Endothelial cell of umbilical vein (primary cell): Measurements from ENCODE around the gene MYO9B. TPM values are rescaled to one million over a fixed set of nuclear protein-coding genes. Genes with fewer than 3 reads are reported as not detected.

ENCODE experiments used
- BruUV-seq: library from RNA; stranded (reverse); fragments of 400-500 nt; replicated peaks from 2 replicates; lab custom pipeline; 2021; lab: Mats Ljungman, UMichigan
- CTCF ChIA-PET: fragments of 300-600, 350-600 bp; sonication (Branson Sonifier 250); formaldehyde crosslinking; loops from one replicate; lab custom pipeline; 2021; ENCODE audit warnings: antibody characterized with exemption, inconsistent platforms; lab: Charles Lee
- POLR2A ChIA-PET: fragments of 300-600, 350-600 bp; sonication (Branson Sonifier 250); formaldehyde crosslinking; loops from one replicate; lab custom pipeline; 2021; ENCODE audit warnings: antibody characterized with exemption, inconsistent platforms; lab: Charles Lee
- DNase-seq: peaks from one replicate; pipeline ENCODE4 v3.0.0-alpha.2; 2011; ENCODE audit warnings: low read depth, low spot score
- FAIRE-seq: peaks from 2 replicates; lab custom pipeline; 2011; peaks lifted over from hg19 to GRCh38; lab: Jason Lieb, UNC
- H2AFZ ChIP-seq: 2 replicates; pipeline ENCODE4 v1.6.0; 2012; ENCODE audit warnings: low read depth, low read length, control low read depth, inconsistent platforms
- H3K27ac ChIP-seq: 2 replicates; pipeline ENCODE4 v1.5.1; 2011; ENCODE audit warnings: low read depth, mild to moderate bottlenecking, control low read depth, low read length, moderate library complexity; ENCODE audit not compliant: insufficient read depth
- H3K27me3 ChIP-seq, 2 experiments: 2 replicates each; pipeline versions ENCODE4 v1.6.0 to v1.6.1; 2011; ENCODE audit warnings: low read length in 2 of 2, mixed read lengths in 1 of 2; ENCODE audit not compliant: control insufficient read depth in 2 of 2, insufficient read depth in 2 of 2
- H3K36me3 ChIP-seq, 2 experiments: 2 replicates in 1 of 2; 3 replicates in 1 of 2; pipeline ENCODE4 v1.5.1; 2011; ENCODE audit warnings: low read length in 2 of 2, mild to moderate bottlenecking in 1 of 2, moderate library complexity in 1 of 2; ENCODE audit not compliant: control insufficient read depth in 2 of 2, insufficient read depth in 2 of 2; ENCODE audit errors: extremely low read depth in 1 of 2
- H3K4me1 ChIP-seq: 3 replicates; pipeline ENCODE4 v1.5.1; 2011; ENCODE audit warnings: mild to moderate bottlenecking, low read length; ENCODE audit not compliant: control insufficient read depth, insufficient read depth; ENCODE audit errors: extremely low read depth
- H3K4me2 ChIP-seq: 2 replicates; pipeline ENCODE4 v1.6.1; 2011; ENCODE audit warnings: low read length, control low read depth, mixed read lengths; ENCODE audit not compliant: insufficient read depth
- H3K4me3 ChIP-seq, 3 experiments: fragments of 200-600 bp in 1 of 3; sonication (generic), shearing (Covaris generic) in 1 of 3; replicated peaks in 1 of 3; 2 replicates each; pipeline ENCODE4 v1.5.1; 2011 to 2016; ENCODE audit warnings: control low read depth in 3 of 3, low read length in 3 of 3, mild to moderate bottlenecking in 2 of 3, inconsistent platforms in 1 of 3, low read depth in 1 of 3, moderate library complexity in 1 of 3; ENCODE audit not compliant: insufficient read depth in 1 of 3
- H3K79me2 ChIP-seq: 2 replicates; pipeline ENCODE4 v1.6.0; 2012; ENCODE audit warnings: low read length, inconsistent platforms; ENCODE audit not compliant: control insufficient read depth, insufficient read depth
- H3K9ac ChIP-seq: replicated peaks from 2 replicates; pipeline ENCODE3; 2011; ENCODE audit warnings: low read length, control low read depth; ENCODE audit not compliant: insufficient read depth; ENCODE audit errors: extremely low read depth
- H3K9me1 ChIP-seq: replicated peaks from 3 replicates; pipeline ENCODE4 v1.6.0; 2011; ENCODE audit warnings: mild to moderate bottlenecking, low read length; ENCODE audit not compliant: control insufficient read depth, insufficient read depth; ENCODE audit errors: extremely low read depth
- H3K9me3 ChIP-seq: replicated peaks from 2 replicates; pipeline ENCODE4 v1.5.1; 2012; ENCODE audit warnings: low read length, inconsistent platforms; ENCODE audit not compliant: control insufficient read depth, insufficient read depth
- H4K20me1 ChIP-seq: replicated peaks from 2 replicates; pipeline ENCODE3; 2011; ENCODE audit warnings: mild to moderate bottlenecking, low read length; ENCODE audit not compliant: control insufficient read depth, insufficient read depth; ENCODE audit errors: extremely low read depth
- CTCF ChIP-seq, 2 donors: IDR thresholded peaks; 1 replicate in 1 of 2; 2 replicates in 1 of 2; pipeline ENCODE4 v1.5.1; 2011; ENCODE audit warnings: low read length in 2 of 2, mild to moderate bottlenecking in 2 of 2, moderate library complexity in 2 of 2, control low read depth in 1 of 2, inconsistent platforms in 1 of 2, low read depth in 1 of 2; ENCODE audit not compliant: insufficient read depth in 1 of 2; ENCODE audit errors: extremely low read depth in 1 of 2
- EZH2 ChIP-seq: IDR thresholded peaks from 2 replicates; pipeline ENCODE4 v1.6.1; 2012; ENCODE audit warnings: borderline replicate concordance, low read depth, mild to moderate bottlenecking, moderate library complexity, low read length, inconsistent platforms; ENCODE audit not compliant: severe bottlenecking
- GATA2 ChIP-seq: IDR thresholded peaks from 2 replicates; pipeline ENCODE4 v1.7.0; 2011; ENCODE audit warnings: low read depth, mild to moderate bottlenecking, moderate library complexity, mixed read lengths, low read length; ENCODE audit not compliant: insufficient read length, insufficient read depth
- JUN ChIP-seq: IDR thresholded peaks from 2 replicates; pipeline ENCODE4 v1.6.1; 2011; ENCODE audit warnings: borderline replicate concordance, low read depth; ENCODE audit not compliant: insufficient read length, insufficient read depth
- POLR2AphosphoS5 ChIP-seq: IDR thresholded peaks from 2 replicates; pipeline ENCODE4 v1.6.1; 2012; ENCODE audit warnings: low read depth, mild to moderate bottlenecking, control low read depth, low read length, moderate library complexity; ENCODE audit not compliant: insufficient read depth
- dilution Hi-C: fragments of 300-500 bp; cut with MboI; formaldehyde crosslinking; loops from one replicate; pipeline ENCODE4 v1.15.0; 2019; ENCODE audit warnings: low sequenced_read_pairs; ENCODE audit not compliant: extremely low pct_ligation_motif_present
- intact Hi-C: fragments of 100-400 bp; cut with micrococcal nuclease; formaldehyde crosslinking; loops from one replicate; pipeline ENCODE4 v1.10.0; 2022
- polyA plus RNA-seq, 4 experiments: library from polyadenylated mRNA; depleted of rRNA in 3 of 4; stranded (reverse) in 3 of 4; unstranded in 1 of 4; fragments of >200 nt; gene quantifications; 2 replicates each; pipeline versions ENCODE4 v1.2.1 to v1.2.3, GENCODE V29; 2011 to 2012; ENCODE audit warnings: missing spikeins in 1 of 4
- total RNA-seq: library from RNA; stranded (reverse); gene quantifications from 2 replicates; pipeline ENCODE4 v1.2.3, GENCODE V29; 2021

MYO9B gene
- total and polyA plus RNA-seq, 2 donors (not counting 3 experiments of a cell fraction or from before 2014, with no cell fraction given) = 64.4 to 119 TPM

- peaks cover 4 to 11% of the 10 kb centered on the region in 2 experiments for H3K36me3 ChIP-seq
- H3K4me1 ChIP-seq = peaks cover 11% of the 10 kb centered on the region
- peak overlapping the region; percentile 24 to 46 (median 45) for H3K4me3 ChIP-seq
- CTCF ChIA-PET = interaction anchor here (0.6 to 1.8 kb wide), 20 partner anchors 8 to 522 kb away, joined by 3 to 16 read pairs (median 4); partner anchors contain the start of genes BABAM1, OCEL1 and USE1
- no peaks in the 10 kb centered on the region for H3K9me3 ChIP-seq
- H3K4me2 ChIP-seq = peak overlapping the region; percentile 88
- FAIRE-seq = peak; percentile 21
- no peak overlapping the region for H3K9ac ChIP-seq
- DNase-seq = no peak
- peak overlapping the region; percentile 31 for H2AFZ ChIP-seq
- no peak overlapping the region for H3K27ac ChIP-seq
- TF ChIP-seq GATA2 = no peak
- no peak for TF ChIP-seq CTCF (IDR thresholded peaks at IDR 0.05; ENCODE audit: extremely low read depth in 1 of 2, insufficient read depth in 1 of 2, low read depth in 1 of 2, low read length in 2 of 2)
- no peak for TF ChIP-seq JUN
- TF ChIP-seq EZH2 = no peak
- TF ChIP-seq POLR2AphosphoS5 = no peak
- no TSS peak for BruUV-seq
- POLR2A ChIA-PET = interaction anchor here (1.0 to 1.1 kb wide), 2 partner anchors 10 to 45 kb away, joined by 4 to 5 read pairs; partner anchors contain the start of genes ANKLE1 and OCEL1
- no peaks in the 10 kb centered on the region for H3K27me3 ChIP-seq
- no peaks in the 10 kb centered on the region for H3K9me1 ChIP-seq
- no peaks in the 10 kb centered on the region for H4K20me1 ChIP-seq
- intact Hi-C loops (loop anchor here (1.0 to 2.0 kb wide), 2 partner anchors 31 kb away; partner anchors contain the start of gene BABAM1), dilution Hi-C loops (no loop called here)
- H3K79me2 ChIP-seq = peaks cover 18% of the 10 kb centered on the region
These were observed 160.6 kb downstream of the MYO9B start for GRCh38 chr19:17235971-17236777.
